Neural progenitor cell (in vitro differentiated cells): Measurements from ENCODE around the gene MAS1. TPM values are rescaled to one million over a fixed set of nuclear protein-coding genes. Genes with fewer than 3 reads are reported as not detected.

Experiments used
- DNase-seq: peaks from one replicate; pipeline ENCODE4 v3.0.0-alpha.2; 2016; ENCODE audit warnings: low spot score
- H2AFZ ChIP-seq: fragments of 200-600 bp; sonication (generic); replicated peaks from 2 replicates; pipeline ENCODE4 v1.6.1; 2016; ENCODE audit warnings: antibody characterized with exemption
- H3F3A ChIP-seq: fragments of 200-600 bp; sonication (generic); 2 replicates; pipeline ENCODE4 v1.6.1; 2016; ENCODE audit warnings: antibody characterized with exemption, low read depth
- H3K27ac ChIP-seq: fragments of 200-600 bp; sonication (generic); 2 replicates; pipeline ENCODE4 v1.5.1; 2016; ENCODE audit warnings: mild to moderate bottlenecking
- H3K27me3 ChIP-seq: fragments of 200-600 bp; sonication (generic); 2 replicates; pipeline ENCODE4 v1.6.1; 2016; ENCODE audit warnings: mild to moderate bottlenecking, moderate library complexity
- H3K36me3 ChIP-seq: fragments of 200-600 bp; sonication (generic); 2 replicates; pipeline ENCODE4 v1.5.1; 2016
- H3K4me1 ChIP-seq: fragments of 200-600 bp; sonication (generic); 2 replicates; pipeline ENCODE4 v1.6.1; 2016; ENCODE audit warnings: mixed run types
- H3K4me2 ChIP-seq: fragments of 200-600 bp; sonication (generic); 2 replicates; pipeline ENCODE4 v1.6.1; 2016
- H3K4me3 ChIP-seq: fragments of 200-600 bp; sonication (generic); 2 replicates; pipeline ENCODE4 v1.5.1; 2016
- H3K79me2 ChIP-seq: fragments of 200-600 bp; sonication (generic); 2 replicates; pipeline ENCODE4 v1.6.1; 2016; ENCODE audit warnings: low read depth
- H3K9ac ChIP-seq: fragments of 200-600 bp; sonication (generic); 2 replicates; pipeline ENCODE4 v1.6.1; 2016
- H3K9me3 ChIP-seq: fragments of 200-600 bp; sonication (generic); 2 replicates; pipeline ENCODE4 v1.5.1; 2016; ENCODE audit warnings: low read depth
- H4K20me1 ChIP-seq: fragments of 200-600 bp; sonication (generic); 2 replicates; pipeline ENCODE4 v1.6.1; 2016; ENCODE audit warnings: low read depth
- H3K27ac Mint-ChIP-seq: 3 replicates; pipeline ENCODE4 v1.8.0; 2021; ENCODE audit warnings: mixed read lengths
- H3K27me3 Mint-ChIP-seq: 2 replicates; pipeline ENCODE4 v1.8.0; 2022; ENCODE audit warnings: low read depth, mild to moderate bottlenecking, inconsistent platforms, moderate library complexity, mixed read lengths; ENCODE audit not compliant: insufficient read depth
- H3K36me3 Mint-ChIP-seq: 3 replicates; pipeline ENCODE4 v1.8.0; 2021; ENCODE audit warnings: mixed read lengths
- H3K4me1 Mint-ChIP-seq: 3 replicates; pipeline ENCODE4 v1.8.0; 2021; ENCODE audit warnings: mixed read lengths
- H3K4me3 Mint-ChIP-seq: 3 replicates; pipeline ENCODE4 v1.8.0; 2021; ENCODE audit warnings: mild to moderate bottlenecking, moderate library complexity, mixed read lengths
- H3K9me3 Mint-ChIP-seq: 3 replicates; pipeline ENCODE4 v1.8.0; 2020; ENCODE audit warnings: mixed read lengths
- CTCF ChIP-seq: fragments of 200-600 bp; sonication (generic); IDR thresholded peaks from 2 replicates; pipeline ENCODE4 v1.5.1; 2017; ENCODE audit warnings: antibody characterized with exemption, mild to moderate bottlenecking
- EZH2 ChIP-seq: fragments of 200-600 bp; sonication (generic); IDR thresholded peaks from 2 replicates; pipeline ENCODE4 v1.6.1; 2017; ENCODE audit warnings: antibody characterized with exemption, mild to moderate bottlenecking, moderate library complexity
- EZH2phosphoT487 ChIP-seq: fragments of 200-600 bp; sonication (generic); IDR thresholded peaks from 2 replicates; pipeline ENCODE4 v1.6.1; 2017; ENCODE audit warnings: antibody characterized with exemption
- total RNA-seq: library from RNA; depleted of rRNA; stranded (reverse); fragments of >200 nt; gene quantifications from 2 replicates; pipeline ENCODE4 v1.2.3, GENCODE V29; 2015; ENCODE audit warnings: low replicate concordance

Gene MAS1
- total RNA-seq, 1 donor from 2014 or later = not detected

DNA sequence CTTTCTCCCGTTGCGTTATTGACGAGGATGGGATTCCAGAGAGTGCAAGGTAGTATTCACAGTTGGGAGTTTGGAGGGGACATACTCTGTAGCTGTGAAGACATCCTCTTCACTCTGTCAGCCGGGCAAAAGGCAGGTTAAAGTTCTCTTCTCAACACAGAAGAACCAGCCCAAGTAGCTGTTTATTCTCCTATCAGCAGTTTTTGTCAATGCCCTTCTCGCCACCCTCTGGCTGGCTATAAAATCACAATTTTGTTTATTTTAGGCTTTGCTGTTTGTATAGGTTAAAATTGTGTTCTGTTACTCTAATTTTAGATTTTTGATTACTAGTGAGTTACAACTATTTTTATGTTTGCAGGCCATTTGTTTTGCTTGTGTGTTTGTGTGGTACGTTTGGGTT lies 37.9 kb upstream of the MAS1 start:
- H3K27ac ChIP-seq = no peak overlapping the region
- H3K4me2 ChIP-seq = no peak overlapping the region
- Mint-ChIP-seq H3K4me3 (no peak overlapping the region), H3K4me1 (no peaks in the 10 kb centered on the region), H3K27me3 (peaks cover 2% of the 10 kb centered on the region), H3K27ac (no peak overlapping the region), H3K36me3 (no peaks in the 10 kb centered on the region), H3K9me3 (peaks cover 18% of the 10 kb centered on the region)
- H3K9ac ChIP-seq = no peak overlapping the region
- no peaks in the 10 kb centered on the region for H3K27me3 ChIP-seq
- TF ChIP-seq EZH2 (no peak), CTCF (peak; percentile 23), EZH2phosphoT487 (no peak)
- H2AFZ ChIP-seq = peak overlapping the region; percentile 80
- no peak for DNase-seq
- no peak overlapping the region for H3K4me3 ChIP-seq
- no peaks in the 10 kb centered on the region for H3F3A ChIP-seq
- no peaks in the 10 kb centered on the region for H3K36me3 ChIP-seq
- no peaks in the 10 kb centered on the region for H3K79me2 ChIP-seq
- no peaks in the 10 kb centered on the region for H4K20me1 ChIP-seq
- H3K9me3 ChIP-seq = no peaks in the 10 kb centered on the region
- no peaks in the 10 kb centered on the region for H3K4me1 ChIP-seq

DNA sequence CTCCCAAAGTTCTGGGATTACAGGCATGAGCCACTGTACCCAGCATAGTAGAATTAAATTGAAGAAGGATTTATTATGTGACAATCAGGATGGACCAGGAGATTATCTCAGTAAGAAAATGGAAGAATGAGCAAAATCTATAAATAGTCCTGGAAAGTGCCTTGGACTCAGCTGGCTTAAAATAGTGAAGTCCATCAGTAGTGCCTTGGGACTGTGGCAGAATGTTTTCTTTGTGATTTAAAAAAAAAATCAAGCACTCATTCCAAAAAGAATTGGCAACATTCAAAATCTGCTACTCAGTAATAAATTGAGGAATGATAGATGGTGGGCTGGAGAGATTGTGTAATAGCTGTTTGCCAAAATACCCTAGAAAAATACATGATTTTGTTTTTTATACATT lies 37.0 kb upstream of the MAS1 start:
- Histone ChIP-seq H3K4me3 (no peak overlapping the region), H4K20me1 (no peaks in the 10 kb centered on the region), H3K36me3 (no peaks in the 10 kb centered on the region), H3F3A (no peaks in the 10 kb centered on the region), H2AFZ (no peak overlapping the region), H3K9me3 (no peaks in the 10 kb centered on the region), H3K9ac (no peak overlapping the region), H3K4me1 (no peaks in the 10 kb centered on the region), H3K27ac (no peak overlapping the region), H3K4me2 (no peak overlapping the region), H3K79me2 (no peaks in the 10 kb centered on the region), H3K27me3 (no peaks in the 10 kb centered on the region)
- Mint-ChIP-seq H3K27ac (no peak overlapping the region), H3K27me3 (peaks cover 2% of the 10 kb centered on the region), H3K36me3 (no peaks in the 10 kb centered on the region), H3K9me3 (peaks cover 11% of the 10 kb centered on the region), H3K4me1 (no peaks in the 10 kb centered on the region), H3K4me3 (no peak overlapping the region)
- no peak for DNase-seq
- TF ChIP-seq EZH2phosphoT487 (no peak), EZH2 (no peak), CTCF (no peak)

DNA sequence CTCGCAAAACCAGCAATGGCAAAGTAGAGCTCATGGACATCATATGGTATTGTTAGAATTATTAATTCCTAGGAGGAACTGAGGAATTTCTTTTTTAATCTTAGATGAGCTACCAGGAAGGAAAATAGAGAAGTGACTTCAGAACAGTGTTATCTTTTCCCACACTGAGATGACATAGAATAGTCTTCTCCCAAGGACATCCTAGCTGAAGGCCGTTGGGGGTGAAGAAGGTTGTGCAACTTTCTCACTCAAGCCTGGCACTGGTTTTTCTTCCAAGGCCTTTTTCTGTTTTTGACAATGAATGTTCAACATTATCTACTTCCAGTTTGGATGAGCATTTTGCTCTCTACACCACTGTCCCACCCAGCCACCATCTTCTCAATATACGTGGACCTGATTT lies 35.8 kb upstream of the MAS1 start:
- Mint-ChIP-seq H3K9me3 (peaks cover 3% of the 10 kb centered on the region), H3K27me3 (peaks cover 2% of the 10 kb centered on the region), H3K4me3 (no peak overlapping the region), H3K36me3 (no peaks in the 10 kb centered on the region), H3K27ac (no peak overlapping the region), H3K4me1 (no peaks in the 10 kb centered on the region)
- Histone ChIP-seq H3K9me3 (no peaks in the 10 kb centered on the region), H4K20me1 (no peaks in the 10 kb centered on the region), H3K4me2 (no peak overlapping the region), H2AFZ (no peak overlapping the region), H3K79me2 (no peaks in the 10 kb centered on the region), H3K4me3 (no peak overlapping the region), H3K27me3 (no peaks in the 10 kb centered on the region), H3K4me1 (no peaks in the 10 kb centered on the region), H3K36me3 (no peaks in the 10 kb centered on the region), H3K9ac (no peak overlapping the region), H3F3A (no peaks in the 10 kb centered on the region), H3K27ac (no peak overlapping the region)
- TF ChIP-seq CTCF (no peak), EZH2 (no peak), EZH2phosphoT487 (no peak)
- no peak for DNase-seq
